Measurements from ENCODE around the gene GLP1R. TPM values are rescaled to one million over a fixed set of nuclear protein-coding genes. Genes with fewer than 3 reads are reported as not detected.

GLP1R gene
- total and polyA plus RNA-seq, 4 donors, result 0.06 to 1.3 (median 0.13) TPM

DNA sequence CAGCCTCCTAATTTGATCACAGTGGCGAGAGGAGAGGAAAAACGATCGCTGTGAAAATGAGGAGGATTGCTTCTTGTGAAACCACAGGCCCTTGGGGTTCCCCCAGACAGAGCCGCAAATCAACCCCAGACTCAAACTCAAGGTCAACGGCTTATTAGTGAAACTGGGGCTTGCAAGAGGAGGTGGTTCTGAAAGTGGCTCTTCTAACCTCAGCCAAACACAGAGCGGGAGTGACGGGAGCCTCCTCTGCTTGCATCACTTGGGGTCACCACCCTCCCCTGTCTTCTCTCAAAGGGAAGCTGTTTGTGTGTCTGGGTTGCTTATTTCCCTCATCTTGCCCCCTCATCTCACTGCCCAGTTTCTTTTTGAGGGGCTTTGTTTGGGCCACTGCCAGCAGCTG is 37.7 kb downstream of the GLP1R start:
- 57 to 67% methylated on average over 7 of the region's 7 CpGs for WGBS, 2 donors
- no peak for ATAC-seq (ENCODE audit: insufficient read depth, low FRiP score)

DNA sequence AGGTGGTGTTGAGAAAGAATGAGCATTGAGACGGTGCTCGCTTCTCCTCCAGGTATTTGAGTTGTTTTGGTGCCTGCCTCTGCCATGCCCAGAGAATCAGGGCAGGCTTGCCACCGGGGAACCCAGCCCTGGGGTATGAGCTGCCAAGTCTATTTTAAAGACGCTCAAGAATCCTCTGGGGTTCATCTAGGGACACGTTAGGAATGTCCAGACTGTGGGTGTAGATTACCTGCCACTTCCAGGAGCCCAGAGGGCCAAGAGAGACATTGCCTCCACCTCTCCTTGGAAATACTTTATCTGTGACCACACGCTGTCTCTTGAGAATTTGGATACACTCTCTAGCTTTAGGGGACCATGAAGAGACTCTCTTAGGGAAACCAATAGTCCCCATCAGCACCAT is 38.1 kb downstream of the GLP1R start:
- Histone ChIP-seq H3K4me1 (ENCODE audit: control insufficient read depth in 5 of 5, insufficient read depth in 5 of 5, low read length in 5 of 5) (peaks cover 3 to 43% (median 7%) of the 10 kb centered on the region in 5 donors), H3K9me3 (ENCODE audit: control insufficient read depth in 4 of 4, insufficient read depth in 3 of 4, low read length in 3 of 4) (peaks cover 0 to 2% (median 0%) of the 10 kb centered on the region in 4 donors), H3K4me3 (no peak overlapping the region), H3K36me3 (ENCODE audit: control insufficient read depth in 4 of 4, insufficient read depth in 4 of 4, low read length in 4 of 4) (no peaks in the 10 kb centered on the region), H3K9ac (ENCODE audit: insufficient read depth in 1 of 2, low read length in 2 of 2) (no peak overlapping the region), H3K27me3 (ENCODE audit: control insufficient read depth in 3 of 3, insufficient read depth in 3 of 3, low read length in 2 of 3) (no peaks in the 10 kb centered on the region), H3K27ac (ENCODE audit: low read depth in 1 of 2, low read length in 1 of 2) (no peak overlapping the region)
- TF ChIP-seq, protein P1, sequence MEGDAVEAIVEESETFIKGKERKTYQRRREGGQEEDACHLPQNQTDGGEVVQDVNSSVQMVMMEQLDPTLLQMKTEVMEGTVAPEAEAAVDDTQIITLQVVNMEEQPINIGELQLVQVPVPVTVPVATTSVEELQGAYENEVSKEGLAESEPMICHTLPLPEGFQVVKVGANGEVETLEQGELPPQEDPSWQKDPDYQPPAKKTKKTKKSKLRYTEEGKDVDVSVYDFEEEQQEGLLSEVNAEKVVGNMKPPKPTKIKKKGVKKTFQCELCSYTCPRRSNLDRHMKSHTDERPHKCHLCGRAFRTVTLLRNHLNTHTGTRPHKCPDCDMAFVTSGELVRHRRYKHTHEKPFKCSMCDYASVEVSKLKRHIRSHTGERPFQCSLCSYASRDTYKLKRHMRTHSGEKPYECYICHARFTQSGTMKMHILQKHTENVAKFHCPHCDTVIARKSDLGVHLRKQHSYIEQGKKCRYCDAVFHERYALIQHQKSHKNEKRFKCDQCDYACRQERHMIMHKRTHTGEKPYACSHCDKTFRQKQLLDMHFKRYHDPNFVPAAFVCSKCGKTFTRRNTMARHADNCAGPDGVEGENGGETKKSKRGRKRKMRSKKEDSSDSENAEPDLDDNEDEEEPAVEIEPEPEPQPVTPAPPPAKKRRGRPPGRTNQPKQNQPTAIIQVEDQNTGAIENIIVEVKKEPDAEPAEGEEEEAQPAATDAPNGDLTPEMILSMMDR (IDR thresholded peaks at IDR 0.05; ENCODE audit: control extremely low read depth, extremely low read depth), result no peak
- ATAC-seq (ENCODE audit: insufficient read depth, low FRiP score) (no peak), DNase-seq (no peak)
- 73 to 87% methylated on average over 6 of the region's 6 CpGs for WGBS, 2 donors

More for the DNA sequence above, 37.7 kb downstream of the GLP1R start:
- no peaks in the 10 kb centered on the region for H3K36me3 ChIP-seq (ENCODE audit: control insufficient read depth in 4 of 4, insufficient read depth in 4 of 4, low read length in 4 of 4)
- H3K9ac ChIP-seq (ENCODE audit: insufficient read depth in 1 of 2, low read length in 2 of 2), result no peak overlapping the region
- no peak overlapping the region for H3K27ac ChIP-seq (ENCODE audit: low read depth in 1 of 2, low read length in 1 of 2)
- H3K9me3 ChIP-seq (ENCODE audit: control insufficient read depth in 4 of 4, insufficient read depth in 3 of 4, low read length in 3 of 4), result peaks cover 0 to 2% (median 0%) of the 10 kb centered on the region in 4 donors
- peaks cover 3 to 43% (median 7%) of the 10 kb centered on the region in 5 donors for H3K4me1 ChIP-seq (ENCODE audit: control insufficient read depth in 5 of 5, insufficient read depth in 5 of 5, low read length in 5 of 5)
- H3K4me3 ChIP-seq, result no peak overlapping the region
- TF ChIP-seq, protein P1 (IDR thresholded peaks at IDR 0.05; ENCODE audit: control extremely low read depth, extremely low read depth), result no peak
- no peak for DNase-seq
- H3K27me3 ChIP-seq (ENCODE audit: control insufficient read depth in 3 of 3, insufficient read depth in 3 of 3, low read length in 2 of 3), result no peaks in the 10 kb centered on the region

DNA sequence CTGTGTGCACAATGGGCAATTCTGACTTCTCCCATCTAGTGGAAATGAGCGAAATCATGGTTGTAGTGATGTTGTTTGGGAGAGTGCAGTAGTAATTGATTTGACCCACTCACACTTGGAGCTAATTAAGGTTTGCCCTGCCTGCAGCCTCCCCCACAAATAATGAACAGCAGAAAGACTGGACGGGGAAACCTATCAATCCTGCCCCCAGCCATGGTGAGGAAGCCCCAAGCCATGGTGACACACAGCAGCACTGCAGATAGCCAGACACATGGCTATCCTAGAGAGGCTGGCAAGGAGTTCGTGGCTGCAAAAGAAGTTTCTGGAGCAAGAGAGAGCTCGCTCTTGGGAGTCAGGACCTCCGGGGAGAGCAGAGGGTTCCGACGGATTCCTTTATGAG is 38.6 kb downstream of the GLP1R start:
- peaks cover 0 to 2% (median 0%) of the 10 kb centered on the region in 4 donors for H3K9me3 ChIP-seq (ENCODE audit: control insufficient read depth in 4 of 4, insufficient read depth in 3 of 4, low read length in 3 of 4)
- no peak overlapping the region for H3K9ac ChIP-seq (ENCODE audit: insufficient read depth in 1 of 2, low read length in 2 of 2)
- ATAC-seq (ENCODE audit: insufficient read depth, low FRiP score), result no peak
- H3K27me3 ChIP-seq (ENCODE audit: control insufficient read depth in 3 of 3, insufficient read depth in 3 of 3, low read length in 2 of 3), result no peaks in the 10 kb centered on the region
- WGBS, 2 donors, result 83 to 84% methylated on average over 7 of the region's 7 CpGs
- H3K36me3 ChIP-seq (ENCODE audit: control insufficient read depth in 4 of 4, insufficient read depth in 4 of 4, low read length in 4 of 4), result no peaks in the 10 kb centered on the region
- DNase-seq, result no peak
- no peak overlapping the region for H3K27ac ChIP-seq (ENCODE audit: low read depth in 1 of 2, low read length in 1 of 2)
- H3K4me1 ChIP-seq (ENCODE audit: control insufficient read depth in 5 of 5, insufficient read depth in 5 of 5, low read length in 5 of 5), result peaks cover 3 to 45% (median 7%) of the 10 kb centered on the region in 5 donors
- TF ChIP-seq, protein P1 (IDR thresholded peaks at IDR 0.05; ENCODE audit: control extremely low read depth, extremely low read depth), result no peak
- H3K4me3 ChIP-seq, result no peak overlapping the region

GRCh38 chr6:39088331-39088730 is 39.8 kb downstream of the GLP1R start:
- 18 to 23% methylated on average over 4 of the region's 4 CpGs for WGBS, 2 donors
- H3K9me3 ChIP-seq (ENCODE audit: control insufficient read depth in 4 of 4, insufficient read depth in 3 of 4, low read length in 3 of 4), result peaks cover 0 to 2% (median 0%) of the 10 kb centered on the region in 4 donors
- peak; percentile 93 to 96 (median 95) for DNase-seq
- no peaks in the 10 kb centered on the region for H3K27me3 ChIP-seq (ENCODE audit: control insufficient read depth in 3 of 3, insufficient read depth in 3 of 3, low read length in 2 of 3)
- ATAC-seq (ENCODE audit: insufficient read depth, low FRiP score), result peak; percentile 70
- H3K4me3 ChIP-seq, result no peak overlapping the region
- TF ChIP-seq, protein P1 (IDR thresholded peaks at IDR 0.05; ENCODE audit: control extremely low read depth, extremely low read depth), result peak; percentile 28
- no peaks in the 10 kb centered on the region for H3K36me3 ChIP-seq (ENCODE audit: control insufficient read depth in 4 of 4, insufficient read depth in 4 of 4, low read length in 4 of 4)
- no peak overlapping the region for H3K9ac ChIP-seq (ENCODE audit: insufficient read depth in 1 of 2, low read length in 2 of 2)
- H3K27ac ChIP-seq (ENCODE audit: low read depth in 1 of 2, low read length in 1 of 2), result no peak overlapping the region
- H3K4me1 ChIP-seq (ENCODE audit: control insufficient read depth in 5 of 5, insufficient read depth in 5 of 5, low read length in 5 of 5), result peaks cover 3 to 57% (median 8%) of the 10 kb centered on the region in 5 donors

Measured in lung (tissue), 12 donors.